HepG2 (cell line): ENCODE results near the gene VCX2. TPM values are rescaled to one million over a fixed set of nuclear protein-coding genes. Genes with fewer than 3 reads are reported as not detected.

Experiments
- ATAC-seq: fragments of 200-7000 bp; cut with Tn5 transposase; 3 replicates; pipeline ENCODE4 v1.9.1; 2020; ENCODE audit warnings: mild to moderate bottlenecking, moderate library complexity
- BruUV-seq: library from RNA; stranded (reverse); fragments of 400-500 nt; replicated peaks from 2 replicates; lab custom pipeline; 2021; lab: Mats Ljungman, UMichigan
- CTCF ChIA-PET: fragments of 300-600 bp; formaldehyde crosslinking; extraction: SDS; loops from one replicate; lab custom pipeline; 2021; ENCODE audit warnings: low total read pairs, inconsistent platforms, low intra/inter-chr PET ratio; lab: Yijun Ruan, JAX
- POLR2A ChIA-PET: fragments of 350-600 bp; sonication (Branson Sonifier 250); formaldehyde crosslinking; loops from one replicate; lab custom pipeline; 2020; ENCODE audit warnings: antibody characterized with exemption, inconsistent platforms; lab: Yijun Ruan, JAX
- DNase-seq: peaks from one replicate; pipeline ENCODE4 v3.0.0-alpha.2; 2015; ENCODE audit warnings: low spot score
- FAIRE-seq: peaks from 3 replicates; lab custom pipeline; 2011; peaks lifted over from hg19 to GRCh38; lab: Jason Lieb, UNC
- H2AFZ ChIP-seq: one replicate; pipeline ENCODE4 v1.6.1; 2011; ENCODE audit warnings: low read length, inconsistent platforms
- H3K27ac ChIP-seq: fragments of 300-600 bp; 3 replicates; pipeline ENCODE4 v1.8.0; 2011; ENCODE audit warnings: mixed run types, mild to moderate bottlenecking, mixed read lengths, low read length, inconsistent platforms; ENCODE audit not compliant: insufficient read depth; ENCODE audit errors: extremely low read length
- H3K27me3 ChIP-seq, 2 experiments: fragments of 200-600 bp in 1 of 2; 2 replicates in 1 of 2; 3 replicates in 1 of 2; pipeline versions ENCODE4 v1.6.0 to v1.8.0; 2011; ENCODE audit warnings: low read length in 2 of 2, mild to moderate bottlenecking in 2 of 2, moderate library complexity in 2 of 2, inconsistent platforms in 1 of 2; ENCODE audit not compliant: insufficient read depth in 2 of 2, control insufficient read depth in 1 of 2
- H3K36me3 ChIP-seq, 2 experiments: fragments of 200-600 bp in 1 of 2; replicated peaks in 1 of 2; 2 replicates in 1 of 2; 3 replicates in 1 of 2; pipeline versions ENCODE4 v1.5.1 to v1.8.0; 2011; ENCODE audit warnings: low read length in 2 of 2, inconsistent platforms in 1 of 2; ENCODE audit not compliant: insufficient read depth in 2 of 2, control insufficient read depth in 1 of 2
- H3K4me1 ChIP-seq: 2 replicates; pipeline ENCODE4 v1.5.1; 2012; ENCODE audit warnings: low read length, inconsistent platforms; ENCODE audit not compliant: insufficient read depth
- H3K4me2 ChIP-seq: 2 replicates; pipeline ENCODE4 v1.6.0; 2011; ENCODE audit warnings: low read depth, low read length, inconsistent platforms
- H3K4me3 ChIP-seq, 3 experiments: fragments of 200-600 bp in 1 of 3; sonication (generic), shearing (Covaris generic) in 1 of 3; replicated peaks in 1 of 3; 2 replicates each; pipeline ENCODE4 v1.5.1; 2011 to 2016; ENCODE audit warnings: low read length in 3 of 3, inconsistent platforms in 2 of 3, low read depth in 2 of 3, mild to moderate bottlenecking in 2 of 3, control low read depth in 1 of 3, mixed read lengths in 1 of 3; ENCODE audit not compliant: insufficient read depth in 1 of 3
- H3K79me2 ChIP-seq: one replicate; pipeline ENCODE4 v1.6.1; 2011; ENCODE audit warnings: low read length, inconsistent platforms; ENCODE audit not compliant: insufficient read depth
- H3K9ac ChIP-seq: 2 replicates; pipeline ENCODE4 v1.6.0; 2011; ENCODE audit warnings: mild to moderate bottlenecking, low read depth, low read length, inconsistent platforms; ENCODE audit not compliant: insufficient read depth
- H3K9me3 ChIP-seq: 2 replicates; pipeline ENCODE4 v1.5.1; 2012; ENCODE audit warnings: mild to moderate bottlenecking, low read length
- H4K20me1 ChIP-seq: 2 replicates; pipeline ENCODE4 v1.6.0; 2011; ENCODE audit warnings: inconsistent platforms, mild to moderate bottlenecking, low read length, moderate library complexity; ENCODE audit not compliant: insufficient read depth
- ASH2L ChIP-seq: fragments of 300-600, 200-600 bp; sonication (generic); IDR thresholded peaks from 2 replicates; pipeline ENCODE4 v1.7.0; 2017; ENCODE audit warnings: low read depth, mild to moderate bottlenecking, moderate library complexity, mixed read lengths, low read length; ENCODE audit not compliant: insufficient read length
- CBX2 ChIP-seq, 2 experiments: fragments of 200-600 bp in 1 of 2; sonication (generic); formaldehyde crosslinking in 1 of 2; IDR thresholded peaks; 2 replicates each; pipeline versions ENCODE4 v1.7.0 to v1.8.1; 2018 to 2022; ENCODE audit warnings: low read depth in 2 of 2, low read length in 1 of 2, mild to moderate bottlenecking in 1 of 2, missing genetic modification reagents in 1 of 2
- FUBP1 ChIP-seq: sonication (generic); formaldehyde crosslinking; IDR thresholded peaks from 2 replicates; pipeline ENCODE4 v1.5.1; 2020; ENCODE audit warnings: missing genetic modification reagents, mild to moderate bottlenecking, borderline replicate concordance
- MTA1 ChIP-seq: sonication (generic); formaldehyde crosslinking; IDR thresholded peaks from 2 replicates; pipeline ENCODE4 v1.4.0; 2020; ENCODE audit warnings: missing genetic modification reagents, mild to moderate bottlenecking, borderline replicate concordance
- MTF2 ChIP-seq: sonication (generic); formaldehyde crosslinking; IDR thresholded peaks from 2 replicates; pipeline ENCODE4 v1.5.0; 2020; ENCODE audit warnings: missing genetic modification reagents, borderline replicate concordance
- TCF7 ChIP-seq: sonication (generic); IDR thresholded peaks from 2 replicates; pipeline ENCODE4 v1.6.1; 2016; ENCODE audit warnings: antibody characterized with exemption, low read depth
- ZNF251 ChIP-seq: sonication (generic); formaldehyde crosslinking; IDR thresholded peaks from 2 replicates; pipeline ENCODE4 v1.9.0; 2021; ENCODE audit warnings: mild to moderate bottlenecking, missing genetic modification reagents
- ZNF543 ChIP-seq: sonication (generic); formaldehyde crosslinking; IDR thresholded peaks from 2 replicates; pipeline ENCODE4 v1.4.0; 2020; ENCODE audit warnings: mild to moderate bottlenecking, missing genetic modification reagents
- ZNF678 ChIP-seq: sonication (generic); formaldehyde crosslinking; IDR thresholded peaks from 2 replicates; pipeline ENCODE4 v1.4.0; 2020; ENCODE audit warnings: mild to moderate bottlenecking, missing genetic modification reagents
- ZNF781 ChIP-seq: sonication (generic); formaldehyde crosslinking; IDR thresholded peaks from 2 replicates; pipeline ENCODE4 v1.5.1; 2020; ENCODE audit warnings: borderline replicate concordance, mild to moderate bottlenecking, missing genetic modification reagents; ENCODE audit errors: not compliant biosample characterization
- WGBS: methylation state at CpG from one replicate; pipeline ENCODE4 v1.1.6; 2017; ENCODE audit warnings: low lambda C conversion rate; 5-methylcytosine and 5-hydroxymethylcytosine counted together
- in situ Hi-C: cut with HindIII; loops from 2 replicates; pipeline ENCODE4 v1.10.0; 2017; ENCODE audit warnings: low pct_unique_long_range_greater_than_20kb; ENCODE audit not compliant: extremely low pct_ligation_motif_present
- intact Hi-C: fragments of 100-400 bp; cut with micrococcal nuclease; formaldehyde crosslinking; loops from one replicate; pipeline ENCODE4 v1.10.0; 2022; ENCODE audit not compliant: unreplicated experiment
- polyA plus RNA-seq, 8 experiments: library from polyadenylated mRNA; depleted of rRNA in 3 of 8; stranded (reverse) in 7 of 8; unstranded in 1 of 8; fragments of >200 nt; fragmentation: Illumina TruSeq in 4 of 8; extraction: Trizol in 4 of 8; gene quantifications; 2 replicates each; pipeline versions ENCODE4 v1.2.1 to v1.2.3, GENCODE V29; 2011 to 2016; ENCODE audit warnings: low read depth in 4 of 8, missing spikeins in 1 of 8, mixed read lengths in 1 of 8; ENCODE audit not compliant: insufficient read depth in 1 of 8
- total RNA-seq, 5 experiments: library from RNA; depleted of rRNA; stranded (reverse); fragments of >200 nt; fragmentation: Illumina TruSeq; extraction: Trizol; gene quantifications; 2 replicates each; pipeline ENCODE4 v1.2.3, GENCODE V29; 2016; ENCODE audit warnings: low read depth in 1 of 5

VCX2 gene
- total and polyA plus RNA-seq, 2 of the 13 experiments (the other 11 are each of a cell fraction or from before 2014, with no cell fraction given) = not detected

- no peak for TF ChIP-seq TCF7
- TF ChIP-seq ZNF678 = no peak
- TF ChIP-seq MTF2 (CRISPR knock-in tag) = no peak
- TF ChIP-seq ZNF543 (CRISPR knock-in tag) = no peak
- TF ChIP-seq CBX2 (IDR thresholded peaks at IDR 0.05; ENCODE audit: low read depth, low read length) = no peak
- TF ChIP-seq CBX2 (CRISPR knock-in tag; IDR thresholded peaks at IDR 0.05; ENCODE audit: low read depth) = no peak
- TF ChIP-seq FUBP1 (CRISPR knock-in tag) = no peak
- TF ChIP-seq ZNF251 = no peak
Observed at GRCh38 chrX:8204943-8205342, 33.9 kb upstream of the VCX2 start (continued).

- H3K27ac ChIP-seq = no peak overlapping the region
- ChIA-PET CTCF (no interaction called here), POLR2A (no interaction called here)
- WGBS = 40% methylated on average over 6 of the region's 6 CpGs
- no peak overlapping the region for H3K4me2 ChIP-seq
- no peaks in the 10 kb centered on the region for H4K20me1 ChIP-seq
- TF ChIP-seq ZNF543 (CRISPR knock-in tag) (no peak), MTA1 (CRISPR knock-in tag) (no peak), ZNF781 (CRISPR knock-in tag) (no peak), ASH2L (no peak)
- H3K9ac ChIP-seq = no peak overlapping the region
- no peak overlapping the region for H2AFZ ChIP-seq
- H3K36me3 ChIP-seq = no peaks in the 10 kb centered on the region
- no peak overlapping the region for H3K4me3 ChIP-seq
- in situ Hi-C loops (no loop called here), intact Hi-C loops (no loop called here)
- FAIRE-seq (no peak), ATAC-seq (no peak), DNase-seq (no peak)
- H3K79me2 ChIP-seq = no peaks in the 10 kb centered on the region
- no peaks in the 10 kb centered on the region for H3K4me1 ChIP-seq
- H3K9me3 ChIP-seq = no peaks in the 10 kb centered on the region
- H3K27me3 ChIP-seq = no peaks in the 10 kb centered on the region
- BruUV-seq = no TSS peak
Observed at GRCh38 chrX:8204169-8204935, 33.3 kb upstream of the VCX2 start.
